Measurements from ENCODE around the gene FAM200B.

- TF ChIP-seq, protein P1, sequence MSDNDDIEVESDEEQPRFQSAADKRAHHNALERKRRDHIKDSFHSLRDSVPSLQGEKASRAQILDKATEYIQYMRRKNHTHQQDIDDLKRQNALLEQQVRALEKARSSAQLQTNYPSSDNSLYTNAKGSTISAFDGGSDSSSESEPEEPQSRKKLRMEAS (IDR thresholded peaks at IDR 0.05; ENCODE audit: low read depth, low read length) = no peak
- TF ChIP-seq, protein P2, sequence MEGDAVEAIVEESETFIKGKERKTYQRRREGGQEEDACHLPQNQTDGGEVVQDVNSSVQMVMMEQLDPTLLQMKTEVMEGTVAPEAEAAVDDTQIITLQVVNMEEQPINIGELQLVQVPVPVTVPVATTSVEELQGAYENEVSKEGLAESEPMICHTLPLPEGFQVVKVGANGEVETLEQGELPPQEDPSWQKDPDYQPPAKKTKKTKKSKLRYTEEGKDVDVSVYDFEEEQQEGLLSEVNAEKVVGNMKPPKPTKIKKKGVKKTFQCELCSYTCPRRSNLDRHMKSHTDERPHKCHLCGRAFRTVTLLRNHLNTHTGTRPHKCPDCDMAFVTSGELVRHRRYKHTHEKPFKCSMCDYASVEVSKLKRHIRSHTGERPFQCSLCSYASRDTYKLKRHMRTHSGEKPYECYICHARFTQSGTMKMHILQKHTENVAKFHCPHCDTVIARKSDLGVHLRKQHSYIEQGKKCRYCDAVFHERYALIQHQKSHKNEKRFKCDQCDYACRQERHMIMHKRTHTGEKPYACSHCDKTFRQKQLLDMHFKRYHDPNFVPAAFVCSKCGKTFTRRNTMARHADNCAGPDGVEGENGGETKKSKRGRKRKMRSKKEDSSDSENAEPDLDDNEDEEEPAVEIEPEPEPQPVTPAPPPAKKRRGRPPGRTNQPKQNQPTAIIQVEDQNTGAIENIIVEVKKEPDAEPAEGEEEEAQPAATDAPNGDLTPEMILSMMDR (IDR thresholded peaks at IDR 0.05; ENCODE audit: low read depth, low read length) = no peak
- TF ChIP-seq POLR2A (IDR thresholded peaks at IDR 0.05; ENCODE audit: extremely low read depth, insufficient read length) (no peak), MYC (IDR thresholded peaks at IDR 0.05; ENCODE audit: low read depth, low read length) (no peak)
Measured at GRCh38 chr4:15683143-15683495, 1.5 kb downstream of the FAM200B start.

Measured in NB4 (cell line).